SH-SY5Y (cell line): Measurements from ENCODE around the gene CUL7.

ENCODE experiments used
- GATA2 ChIP-seq: IDR thresholded peaks from 2 replicates; pipeline ENCODE4 v1.6.1; 2011; ENCODE audit warnings: mild to moderate bottlenecking, low read depth, low read length
- GATA3 ChIP-seq: IDR thresholded peaks from 2 replicates; pipeline ENCODE4 v1.6.1; 2011; ENCODE audit warnings: low read depth, mild to moderate bottlenecking, low read length, moderate library complexity

- no peak for TF ChIP-seq GATA2
- TF ChIP-seq GATA3, result no peak
Observed at GRCh38 chr6:43047998-43048397, 5.7 kb downstream of the CUL7 start.
